ENCODE results near the gene PCDHGA2. TPM values are rescaled to one million over a fixed set of nuclear protein-coding genes. Genes with fewer than 3 reads are reported as not detected.

PCDHGA2 gene
- total RNA-seq: 2.8 and 4.2 TPM in 2 replicates

DNA sequence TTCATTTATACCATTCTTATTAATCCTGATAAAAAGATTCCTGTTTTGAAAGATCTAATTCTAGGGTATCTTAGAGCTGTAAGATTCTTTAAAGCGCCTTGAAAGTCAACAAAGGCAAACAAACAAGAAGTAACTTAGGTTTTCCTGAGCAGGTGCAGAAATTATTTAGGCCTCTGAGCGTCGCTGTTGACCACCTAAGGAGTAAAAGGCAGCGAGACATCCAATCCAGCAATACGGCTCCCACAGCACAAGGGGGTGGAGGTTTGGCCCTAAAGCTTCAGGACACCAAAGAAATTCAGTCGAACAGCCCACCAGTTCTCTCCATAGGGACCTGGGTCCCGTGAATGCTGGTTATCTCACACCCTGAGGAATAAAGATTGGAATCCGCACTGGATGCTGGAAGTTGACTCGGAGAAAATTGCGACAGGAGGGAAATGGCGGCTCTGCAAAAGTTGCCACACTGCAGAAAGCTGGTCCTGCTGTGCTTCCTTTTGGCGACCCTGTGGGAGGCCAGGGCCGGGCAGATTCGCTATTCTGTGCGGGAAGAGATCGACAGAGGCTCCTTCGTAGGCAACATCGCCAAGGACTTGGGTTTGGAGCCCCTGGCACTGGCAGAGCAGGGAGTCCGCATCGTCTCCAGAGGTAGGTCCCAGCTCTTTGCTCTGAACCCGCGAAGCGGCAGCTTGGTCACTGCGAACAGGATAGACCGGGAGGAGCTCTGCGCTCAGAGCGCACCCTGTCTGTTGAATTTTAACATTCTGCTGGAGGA, at the start of gene PCDHGA2:
Gene PCDHGA2 (plus strand): TSS at position 223 of the 769 bp plus-strand sequence.

GRCh38 chr5:141303756-141304155, 34.8 kb upstream of the PCDHGA2 start, which contains the start of gene SLC25A2:
TSS of gene SLC25A2 (minus strand) at chr5:141304049. CDS start at chr5:141303865, 184 bp downstream.

GRCh38 chr5:141320225-141321169, 18.1 kb upstream of the PCDHGA2 start, which contains the start of gene TAF7:
TSS of gene TAF7 (minus strand) at chr5:141320784. CDS start at chr5:141320044, 740 bp downstream.

GRCh38 chr5:141330299-141331080, 8.1 kb upstream of the PCDHGA2 start, which contains the start of gene PCDHGA1:
TSS of gene PCDHGA1 (plus strand) at chr5:141330514.

DNA sequence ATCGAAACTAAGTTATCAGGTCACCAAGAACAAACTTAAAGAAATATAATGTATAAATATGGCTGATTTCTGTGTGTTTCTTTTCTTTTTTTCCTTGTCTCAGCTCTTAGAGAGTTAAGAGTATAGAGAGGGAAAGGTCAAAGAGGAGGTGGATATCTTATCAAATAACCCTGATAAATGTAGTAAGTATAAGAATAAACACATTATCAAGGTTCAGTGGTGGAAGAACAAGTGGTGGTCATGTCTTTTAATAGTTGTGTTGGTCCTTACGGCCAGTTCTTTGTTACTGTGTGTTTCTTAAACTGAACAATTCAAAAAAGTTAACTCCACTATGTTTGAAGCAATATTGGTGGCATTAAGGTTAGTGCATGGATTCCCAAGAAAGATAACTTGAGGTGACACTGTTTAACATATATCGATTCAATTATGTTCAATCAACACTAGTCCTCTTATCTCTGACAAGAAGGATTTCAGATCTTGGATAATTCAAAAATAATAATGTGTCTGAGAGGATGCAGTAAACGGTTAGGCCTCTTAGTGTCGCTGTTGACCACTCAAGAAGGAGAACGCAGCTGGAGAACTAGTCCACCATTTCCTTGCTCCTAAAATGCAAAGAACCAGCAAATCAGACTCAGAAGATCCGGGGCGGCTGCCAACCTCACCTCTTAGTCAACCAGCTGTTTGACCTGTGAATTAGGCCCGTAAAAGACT, 4.8 kb downstream of the PCDHGA2 start, which contains the start of gene PCDHGA3:
Gene PCDHGA3 (plus strand): TSS at position 588 of the 711 bp plus-strand sequence. CDS start 205 bp downstream, outside the sequence.

DNA sequence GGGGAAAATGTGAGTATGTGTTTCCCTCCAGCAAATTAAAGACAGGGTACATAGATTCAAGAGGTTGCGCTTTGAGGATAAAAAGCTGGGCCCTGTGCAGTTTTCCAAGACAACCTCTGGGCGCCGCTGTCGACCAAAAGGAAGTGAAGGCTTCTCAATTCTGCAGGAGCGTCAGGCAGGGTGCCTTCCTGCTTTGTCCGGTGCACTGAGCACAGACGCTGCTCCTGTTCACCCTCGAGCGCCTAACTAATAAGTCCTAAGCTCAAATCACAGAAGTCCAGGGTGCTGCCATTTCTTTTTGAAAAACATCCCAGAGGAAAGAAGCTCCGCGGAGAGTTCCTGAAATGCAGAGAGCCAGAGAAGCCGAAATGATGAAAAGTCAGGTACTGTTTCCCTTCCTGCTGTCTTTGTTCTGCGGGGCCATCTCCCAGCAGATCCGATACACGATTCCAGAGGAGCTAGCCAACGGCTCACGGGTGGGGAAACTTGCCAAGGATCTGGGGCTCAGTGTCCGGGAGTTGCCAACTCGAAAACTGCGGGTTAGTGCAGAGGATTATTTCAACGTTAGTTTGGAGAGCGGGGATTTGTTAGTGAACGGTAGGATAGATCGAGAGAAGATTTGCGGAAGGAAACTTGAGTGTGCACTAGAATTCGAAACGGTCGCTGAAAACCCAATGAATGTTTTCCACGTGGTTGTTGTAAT, 11.5 kb downstream of the PCDHGA2 start, which contains the start of gene PCDHGB1:
Gene PCDHGB1 (plus strand): TSS at position 183 of the 703 bp plus-strand sequence. CDS start 162 bp downstream, at position 345.

DNA sequence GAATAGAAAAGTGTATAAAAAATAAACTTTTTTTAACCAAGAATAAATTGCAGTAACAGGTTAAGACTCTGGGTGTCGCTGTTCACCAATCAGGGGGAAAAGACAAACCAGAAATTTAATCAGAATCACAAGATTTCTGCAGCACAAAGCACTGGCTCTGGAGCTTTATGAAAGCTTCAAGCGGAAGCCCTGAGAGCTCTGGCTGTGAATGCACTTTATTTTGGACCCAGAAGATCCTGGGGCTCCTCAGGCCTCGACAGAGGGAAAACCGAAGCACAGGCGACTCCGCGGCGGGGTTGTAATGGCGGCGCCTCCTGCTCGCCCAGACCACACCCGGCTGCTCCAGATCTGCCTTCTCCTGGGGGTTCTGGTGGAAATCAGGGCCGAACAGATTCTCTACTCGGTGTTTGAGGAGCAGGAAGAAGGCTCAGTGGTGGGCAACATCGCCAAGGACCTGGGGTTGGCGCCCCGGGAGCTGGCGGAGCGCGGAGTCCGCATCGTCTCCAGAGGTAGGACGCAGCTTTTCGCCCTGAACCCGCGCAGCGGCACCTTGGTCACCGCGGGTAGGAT, 16.4 kb downstream of the PCDHGA2 start, which contains the start of gene PCDHGA4:
Gene PCDHGA4 (plus strand): TSS at position 122 of the 570 bp plus-strand sequence. CDS start 87 bp downstream, at position 209.

GRCh38 chr5:141359790-141360426, 21.3 kb downstream of the PCDHGA2 start, which contains the start of gene PCDHGB2:
TSS of gene PCDHGB2 (plus strand) at chr5:141359994. CDS start at chr5:141360136, 142 bp downstream.

DNA sequence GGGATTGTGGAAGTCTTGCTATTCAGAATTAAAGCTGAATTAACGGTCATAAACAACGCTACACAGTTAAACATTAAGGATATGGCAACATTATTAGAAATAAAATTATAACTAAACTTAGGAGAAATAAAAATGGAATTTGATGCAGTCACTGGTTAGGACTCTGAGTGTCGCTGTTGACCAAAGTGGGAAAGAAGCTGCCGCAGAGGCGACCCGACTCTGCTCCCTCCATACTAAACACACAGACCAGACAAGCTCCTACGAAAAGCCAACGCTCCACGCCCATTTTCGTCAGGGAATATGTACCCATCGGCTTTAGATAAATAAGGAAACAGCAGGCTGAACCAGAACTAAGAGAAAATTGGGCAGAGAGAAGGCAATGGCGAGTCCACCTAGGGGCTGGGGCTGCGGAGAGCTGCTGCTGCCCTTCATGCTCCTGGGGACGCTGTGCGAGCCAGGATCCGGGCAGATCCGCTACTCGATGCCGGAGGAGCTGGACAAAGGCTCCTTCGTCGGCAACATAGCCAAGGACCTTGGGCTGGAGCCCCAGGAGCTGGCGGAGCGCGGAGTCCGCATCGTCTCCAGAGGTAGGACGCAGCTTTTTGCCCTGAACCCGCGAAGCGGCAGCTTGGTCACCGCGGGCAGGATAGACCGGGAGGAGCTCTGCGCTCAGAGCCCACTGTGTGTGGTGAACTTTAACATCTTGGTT, 25.5 kb downstream of the PCDHGA2 start, which contains the start of gene PCDHGA5:
Gene PCDHGA5 (plus strand): TSS at position 211 of the 709 bp plus-strand sequence. CDS start 169 bp downstream, at position 380.

GRCh38 chr5:141369994-141370848, 31.7 kb downstream of the PCDHGA2 start, which contains the start of gene PCDHGB3:
TSS of gene PCDHGB3 (plus strand) at chr5:141370242. CDS start at chr5:141370395, 153 bp downstream.

DNA sequence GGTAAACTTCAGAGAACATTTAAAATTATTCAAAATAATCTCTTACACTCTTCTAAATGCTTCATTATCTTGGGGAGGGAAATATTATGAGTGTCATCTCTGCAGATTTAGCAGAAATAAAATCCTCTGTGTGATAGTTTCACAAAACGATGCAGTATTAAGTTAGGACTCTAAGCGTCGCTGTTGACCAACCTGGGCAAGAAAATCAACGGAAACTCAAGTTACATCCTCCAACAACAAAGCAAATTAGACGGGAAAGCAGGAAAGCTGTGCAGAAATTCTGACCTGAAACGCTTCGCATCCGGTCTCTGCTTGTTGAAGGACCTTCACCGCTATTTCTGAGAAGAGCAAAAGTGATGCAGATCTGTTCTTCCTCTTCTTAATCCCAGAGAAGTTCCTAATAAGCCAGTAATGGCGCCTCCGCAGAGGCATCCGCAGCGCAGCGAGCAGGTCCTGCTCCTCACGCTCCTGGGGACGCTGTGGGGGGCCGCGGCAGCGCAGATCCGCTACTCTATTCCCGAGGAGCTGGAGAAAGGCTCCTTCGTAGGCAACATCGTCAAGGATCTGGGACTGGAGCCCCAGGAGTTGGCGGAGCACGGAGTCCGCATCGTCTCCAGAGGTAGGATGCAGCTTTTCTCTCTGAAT, 35.2 kb downstream of the PCDHGA2 start, which contains the start of gene PCDHGA6:
Gene PCDHGA6 (plus strand): TSS at position 219 of the 645 bp plus-strand sequence. CDS start 193 bp downstream, at position 412.

DNA sequence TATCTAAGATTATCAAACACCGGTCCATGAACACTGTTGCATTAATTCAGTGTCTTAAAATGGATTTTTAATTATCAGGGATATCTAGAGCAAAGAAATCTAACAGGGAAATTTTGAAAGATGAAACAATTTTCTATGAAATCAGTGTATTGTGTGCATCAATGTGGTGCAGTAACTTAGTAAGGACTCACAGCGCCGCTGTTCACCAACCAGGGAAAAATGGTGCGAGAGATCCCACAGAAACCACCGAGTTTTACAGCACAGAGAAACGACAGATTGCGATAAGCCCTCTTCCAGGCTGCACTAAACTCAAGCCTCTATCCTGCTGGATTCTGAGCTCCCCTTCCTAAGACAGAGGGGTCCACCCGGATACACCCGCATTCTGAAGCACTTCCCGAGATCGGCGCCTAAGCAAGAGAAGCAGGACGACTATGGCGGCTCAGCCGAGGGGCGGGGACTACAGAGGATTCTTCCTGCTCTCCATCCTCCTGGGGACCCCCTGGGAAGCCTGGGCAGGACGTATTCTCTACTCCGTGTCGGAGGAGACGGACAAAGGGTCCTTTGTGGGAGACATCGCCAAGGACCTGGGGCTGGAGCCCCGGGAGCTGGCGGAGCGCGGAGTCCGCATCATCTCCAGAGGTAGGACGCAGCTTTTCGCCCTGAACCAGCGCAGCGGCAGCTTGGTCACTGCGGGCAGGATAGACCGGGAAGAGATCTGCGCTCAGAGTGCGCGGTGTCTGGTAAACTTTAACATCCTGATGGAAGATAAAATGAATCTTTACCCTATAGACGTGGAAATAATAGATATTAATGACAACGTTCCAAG, 44.1 kb downstream of the PCDHGA2 start, which contains the start of gene PCDHGA7:
Gene PCDHGA7 (plus strand): TSS at position 274 of the 826 bp plus-strand sequence. CDS start 158 bp downstream, at position 432.

GRCh38 chr5:141387557-141388311, 49.2 kb downstream of the PCDHGA2 start, which contains the start of gene PCDHGB4:
TSS of gene PCDHGB4 (plus strand) at chr5:141387698. CDS start at chr5:141387885, 187 bp downstream.

GRCh38 chr5:141392429-141393198, 54.1 kb downstream of the PCDHGA2 start, which contains the start of gene PCDHGA8:
TSS of gene PCDHGA8 (plus strand) at chr5:141392633. CDS start at chr5:141392814, 181 bp downstream.

